WTC11 (cell line): ENCODE results near the gene VWA8. TPM values are rescaled to one million over a fixed set of nuclear protein-coding genes. Genes with fewer than 3 reads are reported as not detected.

Source experiments
- ATAC-seq: fragments of 200-7000 bp; cut with Tn5 transposase; 2 replicates; pipeline ENCODE4 v1.10.0; 2021; ENCODE audit warnings: mild to moderate bottlenecking, moderate library complexity
- CTCF ChIA-PET: fragments of 300-600 bp; sonication (Branson Sonifier 250); formaldehyde crosslinking; loops from one replicate; lab custom pipeline; 2021; ENCODE audit warnings: antibody characterized with exemption; lab: Charles Lee
- POLR2A ChIA-PET: fragments of 350-600 bp; sonication (Branson Sonifier 250); formaldehyde crosslinking; loops from one replicate; lab custom pipeline; 2021; ENCODE audit warnings: antibody characterized with exemption; lab: Charles Lee
- DNase-seq: peaks from one replicate; pipeline ENCODE4 v3.0.0; 2021; ENCODE audit warnings: low spot score
- H3K27ac Mint-ChIP-seq: 2 replicates; pipeline ENCODE4 v1.8.0; 2021; ENCODE audit warnings: mixed read lengths
- H3K27me3 Mint-ChIP-seq: 2 replicates; pipeline ENCODE4 v1.8.0; 2021; ENCODE audit warnings: low read depth, mild to moderate bottlenecking, moderate library complexity, mixed read lengths
- H3K36me3 Mint-ChIP-seq: 2 replicates; pipeline ENCODE4 v1.8.0; 2021; ENCODE audit warnings: mixed read lengths
- H3K4me1 Mint-ChIP-seq: 2 replicates; pipeline ENCODE4 v1.8.0; 2022; ENCODE audit warnings: mixed read lengths
- H3K4me3 Mint-ChIP-seq: 2 replicates; pipeline ENCODE4 v1.8.0; 2021; ENCODE audit warnings: mild to moderate bottlenecking, moderate library complexity, mixed read lengths
- H3K9me3 Mint-ChIP-seq: 2 replicates; pipeline ENCODE4 v1.8.0; 2021; ENCODE audit warnings: mixed read lengths
- CBFB ChIP-seq: sonication (generic); formaldehyde crosslinking; IDR thresholded peaks from 2 replicates; pipeline ENCODE4 v1.8.1; 2022; ENCODE audit warnings: mild to moderate bottlenecking, low read depth, missing genetic modification reagents
- CREB1 ChIP-seq: sonication (generic); formaldehyde crosslinking; IDR thresholded peaks from 2 replicates; pipeline ENCODE4 v1.8.0; 2023; ENCODE audit warnings: mild to moderate bottlenecking, missing genetic modification reagents
- CREM ChIP-seq: sonication (generic); formaldehyde crosslinking; IDR thresholded peaks from 2 replicates; pipeline ENCODE4 v1.8.1; 2022; ENCODE audit warnings: mild to moderate bottlenecking, missing genetic modification reagents, moderate library complexity
- FOXK1 ChIP-seq: sonication (generic); formaldehyde crosslinking; IDR thresholded peaks from 2 replicates; pipeline ENCODE4 v1.8.0; 2022; ENCODE audit warnings: mild to moderate bottlenecking, moderate library complexity, missing genetic modification reagents
- IRF2 ChIP-seq: sonication (generic); formaldehyde crosslinking; IDR thresholded peaks from 2 replicates; pipeline ENCODE4 v1.8.0; 2022; ENCODE audit warnings: low read depth, missing genetic modification reagents, borderline replicate concordance
- JAZF1 ChIP-seq: fragments of 250-450 bp; sonication (Bioruptor Pico); IDR thresholded peaks from 2 replicates; pipeline ENCODE4 v1.9.0; 2021; ENCODE audit warnings: moderate library complexity, mild to moderate bottlenecking, inconsistent platforms
- NFYB ChIP-seq: sonication (generic); formaldehyde crosslinking; conservative IDR thresholded peaks from 2 replicates; pipeline ENCODE4 v1.8.0; 2022; ENCODE audit warnings: low read depth, missing genetic modification reagents
- NR2C2 ChIP-seq: sonication (generic); formaldehyde crosslinking; IDR thresholded peaks from 2 replicates; pipeline ENCODE4 v1.8.0; 2022; ENCODE audit warnings: mild to moderate bottlenecking, missing genetic modification reagents
- SMAD4 ChIP-seq: sonication (generic); formaldehyde crosslinking; IDR thresholded peaks from 2 replicates; pipeline ENCODE4 v1.8.0; 2022; ENCODE audit warnings: mild to moderate bottlenecking, missing genetic modification reagents
- SOX15 ChIP-seq: fragments of 250-450 bp; sonication (Bioruptor Pico); IDR thresholded peaks from 2 replicates; pipeline ENCODE4 v1.9.0; 2021; ENCODE audit warnings: mild to moderate bottlenecking
- ZNF121 ChIP-seq: sonication (generic); formaldehyde crosslinking; IDR thresholded peaks from 2 replicates; pipeline ENCODE4 v1.8.0; 2023; ENCODE audit warnings: missing genetic modification reagents
- ZNF232 ChIP-seq: sonication (generic); formaldehyde crosslinking; IDR thresholded peaks from 2 replicates; pipeline ENCODE4 v1.8.0; 2022; ENCODE audit warnings: mild to moderate bottlenecking, missing genetic modification reagents
- ZNF416 ChIP-seq: fragments of 250-450 bp; sonication (Bioruptor Pico); IDR thresholded peaks from 2 replicates; pipeline ENCODE4 v1.9.0; 2021; ENCODE audit warnings: mild to moderate bottlenecking, inconsistent platforms
- total RNA-seq: library from RNA; stranded (reverse); gene quantifications from 3 replicates; pipeline ENCODE4 v1.2.3, GENCODE V29; 2021
- TF ChIP-seq, protein P1 (sequence below): sonication (generic); formaldehyde crosslinking; IDR thresholded peaks from 2 replicates; pipeline ENCODE4 v1.8.1; 2022; ENCODE audit warnings: low read depth, missing genetic modification reagents, borderline replicate concordance
- TF ChIP-seq, protein P2 (sequence below): sonication (generic); formaldehyde crosslinking; IDR thresholded peaks from 2 replicates; pipeline ENCODE4 v1.8.0; 2022; ENCODE audit warnings: mild to moderate bottlenecking, missing genetic modification reagents
- TF ChIP-seq, protein P3 (sequence below): sonication (generic); formaldehyde crosslinking; IDR thresholded peaks from 2 replicates; pipeline ENCODE4 v1.8.0; 2022; ENCODE audit warnings: mild to moderate bottlenecking, missing genetic modification reagents
- TF ChIP-seq, protein P4 (sequence below): fragments of 250-450 bp; sonication (Bioruptor Pico); conservative IDR thresholded peaks from 2 replicates; pipeline ENCODE4 v1.9.0; 2021; ENCODE audit warnings: mild to moderate bottlenecking
- TF ChIP-seq, protein P5 (sequence below): sonication (generic); formaldehyde crosslinking; IDR thresholded peaks from 2 replicates; pipeline ENCODE4 v1.8.1; 2022; ENCODE audit warnings: missing genetic modification reagents, borderline replicate concordance
- TF ChIP-seq, protein P6 (sequence below): sonication (generic); formaldehyde crosslinking; IDR thresholded peaks from 2 replicates; pipeline ENCODE4 v1.8.1; 2023; ENCODE audit warnings: mild to moderate bottlenecking, moderate library complexity, missing genetic modification reagents
- TF ChIP-seq, protein P7 (sequence below): sonication (generic); formaldehyde crosslinking; conservative IDR thresholded peaks from 2 replicates; pipeline ENCODE4 v1.8.1; 2022; ENCODE audit warnings: mild to moderate bottlenecking, missing genetic modification reagents
- TF ChIP-seq, protein P8 (sequence below): sonication (generic); formaldehyde crosslinking; IDR thresholded peaks from 2 replicates; pipeline ENCODE4 v1.8.1; 2023; ENCODE audit warnings: mild to moderate bottlenecking, missing genetic modification reagents, borderline replicate concordance

VWA8 gene
- total RNA-seq, 1 experiment from 2014 or later, result 19.9 TPM

DNA sequence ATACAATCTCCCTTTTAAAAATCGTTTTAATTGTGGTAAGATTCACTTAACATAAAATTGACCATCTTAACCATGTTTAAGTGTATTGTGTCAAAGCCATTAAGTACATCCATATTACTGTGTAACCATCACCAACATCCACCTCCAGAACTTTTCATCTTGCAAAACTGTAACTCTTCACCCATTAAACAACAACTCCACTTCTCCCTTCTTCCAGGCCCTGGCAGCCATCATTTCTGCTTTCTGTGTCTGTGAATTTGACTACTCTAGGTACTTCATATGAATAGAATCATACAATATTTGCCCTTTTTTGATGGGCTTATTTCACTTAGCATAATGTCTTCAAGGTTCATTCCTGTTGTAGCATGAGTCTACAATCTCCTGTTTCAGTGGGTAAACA lies 36.5 kb upstream of the VWA8 start:
- no peak for ATAC-seq
- Mint-ChIP-seq H3K9me3 (no peaks in the 10 kb centered on the region), H3K4me1 (peaks cover 22% of the 10 kb centered on the region), H3K27me3 (no peaks in the 10 kb centered on the region; the same call in 1 of the 2 replicates), H3K27ac (no peak overlapping the region), H3K4me3 (no peak overlapping the region)
- POLR2A ChIA-PET, result no interaction called here
- DNase-seq, result no peak
- TF ChIP-seq, protein P1, sequence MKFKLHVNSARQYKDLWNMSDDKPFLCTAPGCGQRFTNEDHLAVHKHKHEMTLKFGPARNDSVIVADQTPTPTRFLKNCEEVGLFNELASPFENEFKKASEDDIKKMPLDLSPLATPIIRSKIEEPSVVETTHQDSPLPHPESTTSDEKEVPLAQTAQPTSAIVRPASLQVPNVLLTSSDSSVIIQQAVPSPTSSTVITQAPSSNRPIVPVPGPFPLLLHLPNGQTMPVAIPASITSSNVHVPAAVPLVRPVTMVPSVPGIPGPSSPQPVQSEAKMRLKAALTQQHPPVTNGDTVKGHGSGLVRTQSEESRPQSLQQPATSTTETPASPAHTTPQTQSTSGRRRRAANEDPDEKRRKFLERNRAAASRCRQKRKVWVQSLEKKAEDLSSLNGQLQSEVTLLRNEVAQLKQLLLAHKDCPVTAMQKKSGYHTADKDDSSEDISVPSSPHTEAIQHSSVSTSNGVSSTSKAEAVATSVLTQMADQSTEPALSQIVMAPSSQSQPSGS (CRISPR knock-in tag), result no peak
- no peak for TF ChIP-seq IRF2 (CRISPR knock-in tag)
- no peak for TF ChIP-seq CBFB (CRISPR knock-in tag)
- no peak for TF ChIP-seq SMAD4
- TF ChIP-seq ZNF232 (CRISPR knock-in tag), result no peak
- TF ChIP-seq, protein P2, sequence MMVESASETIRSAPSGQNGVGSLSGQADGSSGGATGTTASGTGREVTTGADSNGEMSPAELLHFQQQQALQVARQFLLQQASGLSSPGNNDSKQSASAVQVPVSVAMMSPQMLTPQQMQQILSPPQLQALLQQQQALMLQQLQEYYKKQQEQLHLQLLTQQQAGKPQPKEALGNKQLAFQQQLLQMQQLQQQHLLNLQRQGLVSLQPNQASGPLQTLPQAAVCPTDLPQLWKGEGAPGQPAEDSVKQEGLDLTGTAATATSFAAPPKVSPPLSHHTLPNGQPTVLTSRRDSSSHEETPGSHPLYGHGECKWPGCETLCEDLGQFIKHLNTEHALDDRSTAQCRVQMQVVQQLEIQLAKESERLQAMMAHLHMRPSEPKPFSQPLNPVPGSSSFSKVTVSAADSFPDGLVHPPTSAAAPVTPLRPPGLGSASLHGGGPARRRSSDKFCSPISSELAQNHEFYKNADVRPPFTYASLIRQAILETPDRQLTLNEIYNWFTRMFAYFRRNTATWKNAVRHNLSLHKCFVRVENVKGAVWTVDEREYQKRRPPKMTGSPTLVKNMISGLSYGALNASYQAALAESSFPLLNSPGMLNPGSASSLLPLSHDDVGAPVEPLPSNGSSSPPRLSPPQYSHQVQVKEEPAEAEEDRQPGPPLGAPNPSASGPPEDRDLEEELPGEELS (CRISPR knock-in tag), result no peak
- TF ChIP-seq, protein P3, sequence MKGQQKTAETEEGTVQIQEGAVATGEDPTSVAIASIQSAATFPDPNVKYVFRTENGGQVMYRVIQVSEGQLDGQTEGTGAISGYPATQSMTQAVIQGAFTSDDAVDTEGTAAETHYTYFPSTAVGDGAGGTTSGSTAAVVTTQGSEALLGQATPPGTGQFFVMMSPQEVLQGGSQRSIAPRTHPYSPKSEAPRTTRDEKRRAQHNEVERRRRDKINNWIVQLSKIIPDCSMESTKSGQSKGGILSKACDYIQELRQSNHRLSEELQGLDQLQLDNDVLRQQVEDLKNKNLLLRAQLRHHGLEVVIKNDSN (CRISPR knock-in tag), result no peak
- TF ChIP-seq, all 79 proteins: peak for 0
- no peaks in the 10 kb centered on the region for H3K36me3 Mint-ChIP-seq
- CTCF ChIA-PET, result no interaction called here

DNA sequence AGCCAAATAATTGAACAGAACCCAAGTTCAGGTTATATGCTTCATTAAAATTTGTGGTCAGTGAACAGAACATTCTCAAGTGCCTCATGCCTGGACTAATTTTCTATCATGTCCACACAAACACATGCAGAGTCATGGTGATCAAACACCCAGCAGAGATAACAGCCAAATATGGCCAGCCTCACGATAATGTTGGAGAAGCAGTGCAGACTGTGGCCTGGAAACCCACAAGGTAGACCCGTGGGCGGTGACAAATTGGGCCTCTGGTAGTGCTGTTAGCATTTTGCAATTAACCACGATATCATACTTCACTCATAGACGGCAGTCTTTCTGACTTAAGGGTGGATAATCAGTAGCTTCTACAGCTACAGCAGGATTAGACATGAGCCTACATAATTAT lies 35.0 kb upstream of the VWA8 start:
- POLR2A ChIA-PET, result no interaction called here
- Mint-ChIP-seq H3K4me3 (no peak overlapping the region), H3K27me3 (no peaks in the 10 kb centered on the region), H3K36me3 (no peaks in the 10 kb centered on the region), H3K9me3 (no peaks in the 10 kb centered on the region), H3K4me1 (peaks cover 9% of the 10 kb centered on the region), H3K27ac (no peak overlapping the region)
- ATAC-seq, result no peak
- no peak for DNase-seq
- CTCF ChIA-PET, result no interaction called here
- TF ChIP-seq, protein P4, sequence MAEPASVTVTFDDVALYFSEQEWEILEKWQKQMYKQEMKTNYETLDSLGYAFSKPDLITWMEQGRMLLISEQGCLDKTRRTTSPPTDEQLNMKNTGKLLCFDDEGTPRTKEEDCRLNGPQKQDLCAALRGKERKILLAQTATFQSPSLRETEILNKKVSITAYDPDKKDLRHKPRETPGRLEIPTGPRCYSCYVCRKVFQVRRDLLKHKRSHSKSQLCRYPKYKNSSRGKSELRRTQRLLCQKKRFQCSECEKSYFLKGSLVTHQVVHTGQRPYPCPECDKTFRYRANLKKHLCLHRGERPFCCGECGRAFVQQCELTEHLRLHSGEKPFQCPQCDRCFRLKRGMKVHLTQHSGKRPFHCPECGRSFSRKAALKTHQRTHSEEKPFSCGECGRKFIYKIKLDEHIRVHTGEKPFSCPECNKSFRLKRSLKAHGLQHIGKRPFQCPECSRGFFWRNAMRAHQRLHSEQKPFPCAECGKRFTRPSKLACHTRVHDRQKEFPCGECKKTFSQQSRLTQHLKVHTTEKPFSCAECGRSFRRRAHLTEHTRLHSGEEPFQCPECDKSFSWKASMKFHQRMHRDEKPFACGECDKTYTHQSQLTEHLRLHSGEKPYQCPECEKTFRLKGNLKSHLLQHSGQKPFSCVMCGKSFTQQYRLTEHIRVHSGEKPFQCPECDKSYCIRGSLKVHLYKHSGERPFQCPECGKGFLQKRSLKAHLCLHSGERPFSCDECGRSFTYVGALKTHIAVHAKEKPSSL (CRISPR knock-in tag), result no peak
- TF ChIP-seq JAZF1 (CRISPR knock-in tag) (no peak), ZNF121 (no peak), FOXK1 (CRISPR knock-in tag) (no peak), SOX15 (CRISPR knock-in tag) (no peak), NFYB (CRISPR knock-in tag) (no peak), CREM (CRISPR knock-in tag) (no peak), NR2C2 (CRISPR knock-in tag) (no peak), ZNF416 (no peak), CREB1 (CRISPR knock-in tag) (no peak)
- TF ChIP-seq, protein P5, sequence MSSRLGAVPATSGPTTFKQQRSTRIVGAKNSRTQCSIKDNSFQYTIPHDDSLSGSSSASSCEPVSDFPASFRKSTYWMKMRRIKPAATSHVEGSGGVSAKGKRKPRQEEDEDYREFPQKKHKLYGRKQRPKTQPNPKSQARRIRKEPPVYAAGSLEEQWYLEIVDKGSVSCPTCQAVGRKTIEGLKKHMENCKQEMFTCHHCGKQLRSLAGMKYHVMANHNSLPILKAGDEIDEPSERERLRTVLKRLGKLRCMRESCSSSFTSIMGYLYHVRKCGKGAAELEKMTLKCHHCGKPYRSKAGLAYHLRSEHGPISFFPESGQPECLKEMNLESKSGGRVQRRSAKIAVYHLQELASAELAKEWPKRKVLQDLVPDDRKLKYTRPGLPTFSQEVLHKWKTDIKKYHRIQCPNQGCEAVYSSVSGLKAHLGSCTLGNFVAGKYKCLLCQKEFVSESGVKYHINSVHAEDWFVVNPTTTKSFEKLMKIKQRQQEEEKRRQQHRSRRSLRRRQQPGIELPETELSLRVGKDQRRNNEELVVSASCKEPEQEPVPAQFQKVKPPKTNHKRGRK (CRISPR knock-in tag), result no peak
- TF ChIP-seq, protein P6, sequence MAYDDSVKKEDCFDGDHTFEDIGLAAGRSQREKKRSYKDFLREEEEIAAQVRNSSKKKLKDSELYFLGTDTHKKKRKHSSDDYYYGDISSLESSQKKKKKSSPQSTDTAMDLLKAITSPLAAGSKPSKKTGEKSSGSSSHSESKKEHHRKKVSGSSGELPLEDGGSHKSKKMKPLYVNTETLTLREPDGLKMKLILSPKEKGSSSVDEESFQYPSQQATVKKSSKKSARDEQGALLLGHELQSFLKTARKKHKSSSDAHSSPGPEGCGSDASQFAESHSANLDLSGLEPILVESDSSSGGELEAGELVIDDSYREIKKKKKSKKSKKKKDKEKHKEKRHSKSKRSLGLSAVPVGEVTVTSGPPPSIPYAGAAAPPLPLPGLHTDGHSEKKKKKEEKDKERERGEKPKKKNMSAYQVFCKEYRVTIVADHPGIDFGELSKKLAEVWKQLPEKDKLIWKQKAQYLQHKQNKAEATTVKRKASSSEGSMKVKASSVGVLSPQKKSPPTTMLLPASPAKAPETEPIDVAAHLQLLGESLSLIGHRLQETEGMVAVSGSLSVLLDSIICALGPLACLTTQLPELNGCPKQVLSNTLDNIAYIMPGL (CRISPR knock-in tag), result no peak
- TF ChIP-seq, protein P7, sequence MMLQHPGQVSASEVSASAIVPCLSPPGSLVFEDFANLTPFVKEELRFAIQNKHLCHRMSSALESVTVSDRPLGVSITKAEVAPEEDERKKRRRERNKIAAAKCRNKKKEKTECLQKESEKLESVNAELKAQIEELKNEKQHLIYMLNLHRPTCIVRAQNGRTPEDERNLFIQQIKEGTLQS (CRISPR knock-in tag), result no peak
- TF ChIP-seq, protein P8, sequence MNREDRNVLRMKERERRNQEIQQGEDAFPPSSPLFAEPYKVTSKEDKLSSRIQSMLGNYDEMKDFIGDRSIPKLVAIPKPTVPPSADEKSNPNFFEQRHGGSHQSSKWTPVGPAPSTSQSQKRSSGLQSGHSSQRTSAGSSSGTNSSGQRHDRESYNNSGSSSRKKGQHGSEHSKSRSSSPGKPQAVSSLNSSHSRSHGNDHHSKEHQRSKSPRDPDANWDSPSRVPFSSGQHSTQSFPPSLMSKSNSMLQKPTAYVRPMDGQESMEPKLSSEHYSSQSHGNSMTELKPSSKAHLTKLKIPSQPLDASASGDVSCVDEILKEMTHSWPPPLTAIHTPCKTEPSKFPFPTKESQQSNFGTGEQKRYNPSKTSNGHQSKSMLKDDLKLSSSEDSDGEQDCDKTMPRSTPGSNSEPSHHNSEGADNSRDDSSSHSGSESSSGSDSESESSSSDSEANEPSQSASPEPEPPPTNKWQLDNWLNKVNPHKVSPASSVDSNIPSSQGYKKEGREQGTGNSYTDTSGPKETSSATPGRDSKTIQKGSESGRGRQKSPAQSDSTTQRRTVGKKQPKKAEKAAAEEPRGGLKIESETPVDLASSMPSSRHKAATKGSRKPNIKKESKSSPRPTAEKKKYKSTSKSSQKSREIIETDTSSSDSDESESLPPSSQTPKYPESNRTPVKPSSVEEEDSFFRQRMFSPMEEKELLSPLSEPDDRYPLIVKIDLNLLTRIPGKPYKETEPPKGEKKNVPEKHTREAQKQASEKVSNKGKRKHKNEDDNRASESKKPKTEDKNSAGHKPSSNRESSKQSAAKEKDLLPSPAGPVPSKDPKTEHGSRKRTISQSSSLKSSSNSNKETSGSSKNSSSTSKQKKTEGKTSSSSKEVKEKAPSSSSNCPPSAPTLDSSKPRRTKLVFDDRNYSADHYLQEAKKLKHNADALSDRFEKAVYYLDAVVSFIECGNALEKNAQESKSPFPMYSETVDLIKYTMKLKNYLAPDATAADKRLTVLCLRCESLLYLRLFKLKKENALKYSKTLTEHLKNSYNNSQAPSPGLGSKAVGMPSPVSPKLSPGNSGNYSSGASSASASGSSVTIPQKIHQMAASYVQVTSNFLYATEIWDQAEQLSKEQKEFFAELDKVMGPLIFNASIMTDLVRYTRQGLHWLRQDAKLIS (CRISPR knock-in tag), result no peak
